H9 (cell line): ENCODE measurements around the gene IFT81. TPM values are rescaled to one million over a fixed set of nuclear protein-coding genes. Genes with fewer than 3 reads are reported as not detected.

Experiments used
- DNase-seq: peaks from one replicate; pipeline ENCODE4 v3.0.0-alpha.2; 2017
- H2AFZ ChIP-seq: one replicate; pipeline ENCODE4 v1.6.1; 2013; ENCODE audit warnings: mild to moderate bottlenecking, low read length, control low read depth, moderate library complexity
- H2AK5ac ChIP-seq: 2 replicates; pipeline ENCODE4 v1.6.1; 2013; ENCODE audit warnings: low read length, control low read depth, mixed read lengths; ENCODE audit not compliant: insufficient read length
- H2BK120ac ChIP-seq: one replicate; pipeline ENCODE4 v1.6.1; 2013; ENCODE audit warnings: low read depth, mild to moderate bottlenecking, low read length, control low read depth, inconsistent platforms; ENCODE audit not compliant: poor library complexity, severe bottlenecking
- H2BK12ac ChIP-seq: 2 replicates; pipeline ENCODE4 v1.6.1; 2013; ENCODE audit warnings: low read length, control low read depth, mixed read lengths, low read depth; ENCODE audit not compliant: insufficient read length
- H2BK15ac ChIP-seq: 2 replicates; pipeline ENCODE4 v1.6.1; 2013; ENCODE audit warnings: low read depth, low read length, control low read depth
- H2BK20ac ChIP-seq: one replicate; pipeline ENCODE4 v1.6.1; 2013; ENCODE audit warnings: low read depth, mild to moderate bottlenecking, low read length, control low read depth, inconsistent platforms; ENCODE audit not compliant: poor library complexity, severe bottlenecking
- H2BK5ac ChIP-seq: 2 replicates; pipeline ENCODE4 v1.6.1; 2013; ENCODE audit warnings: low read length, control low read depth, mixed read lengths; ENCODE audit not compliant: insufficient read length
- H3K14ac ChIP-seq: 2 replicates; pipeline ENCODE4 v1.6.1; 2013; ENCODE audit warnings: low read length, control low read depth; ENCODE audit not compliant: insufficient read depth
- H3K18ac ChIP-seq: 2 replicates; pipeline ENCODE4 v1.6.1; 2013; ENCODE audit warnings: low read depth, mild to moderate bottlenecking, mixed read lengths, low read length, control low read depth; ENCODE audit not compliant: insufficient read length
- H3K23ac ChIP-seq: 2 replicates; pipeline ENCODE4 v1.6.1; 2013; ENCODE audit warnings: low read length, control low read depth, mixed read lengths, low read depth; ENCODE audit not compliant: insufficient read length
- H3K23me2 ChIP-seq: 2 replicates; pipeline ENCODE4 v1.6.1; 2013; ENCODE audit warnings: low read depth, mild to moderate bottlenecking, mixed read lengths, low read length, control low read depth; ENCODE audit not compliant: insufficient read length, poor library complexity, severe bottlenecking
- H3K27ac ChIP-seq: 2 replicates; pipeline ENCODE4 v1.5.1; 2013; ENCODE audit warnings: low read length, control low read depth, mixed read lengths, low read depth; ENCODE audit not compliant: insufficient read length
- H3K27me3 ChIP-seq: 2 replicates; pipeline ENCODE4 v1.6.1; 2013; ENCODE audit warnings: low read length, control low read depth, inconsistent platforms; ENCODE audit not compliant: insufficient read depth
- H3K4ac ChIP-seq: 2 replicates; pipeline ENCODE4 v1.6.1; 2013; ENCODE audit warnings: low read depth, mild to moderate bottlenecking, control low read depth, inconsistent platforms, low read length, moderate library complexity
- H3K4me1 ChIP-seq: 2 replicates; pipeline ENCODE4 v1.6.1; 2013; ENCODE audit warnings: low read length, control low read depth, inconsistent platforms; ENCODE audit not compliant: insufficient read depth
- H3K4me2 ChIP-seq: 2 replicates; pipeline ENCODE4 v1.6.1; 2013; ENCODE audit warnings: low read length, control low read depth, mixed read lengths; ENCODE audit not compliant: insufficient read length, insufficient read depth
- H3K56ac ChIP-seq: 2 replicates; pipeline ENCODE4 v1.6.1; 2013; ENCODE audit warnings: low read depth, mild to moderate bottlenecking, mixed read lengths, low read length, control low read depth; ENCODE audit not compliant: insufficient read length
- H3K79me1 ChIP-seq: 2 replicates; pipeline ENCODE4 v1.6.1; 2013; ENCODE audit warnings: low read depth, mild to moderate bottlenecking, moderate library complexity, low read length, control low read depth, inconsistent platforms; ENCODE audit not compliant: insufficient read depth, poor library complexity, severe bottlenecking
- H3K79me2 ChIP-seq: 2 replicates; pipeline ENCODE4 v1.6.1; 2013; ENCODE audit warnings: low read length, control low read depth, inconsistent platforms; ENCODE audit not compliant: insufficient read depth
- H3K9ac ChIP-seq: 2 replicates; pipeline ENCODE4 v1.6.1; 2013; ENCODE audit warnings: low read length, control low read depth, mixed read lengths; ENCODE audit not compliant: insufficient read length; ENCODE audit errors: extremely low read depth
- H3K9me3 ChIP-seq: one replicate; pipeline ENCODE4 v1.6.1; 2013; ENCODE audit warnings: low read depth, low read length, inconsistent platforms; ENCODE audit not compliant: control insufficient read depth
- H3T11ph ChIP-seq: one replicate; pipeline ENCODE4 v1.6.1; 2013; ENCODE audit warnings: mild to moderate bottlenecking, low read length, control low read depth, inconsistent platforms
- H4K20me1 ChIP-seq: one replicate; pipeline ENCODE4 v1.6.1; 2013; ENCODE audit not compliant: control insufficient read depth, insufficient read length, insufficient read depth
- H4K5ac ChIP-seq: 2 replicates; pipeline ENCODE4 v1.6.1; 2013; ENCODE audit warnings: low read depth, mild to moderate bottlenecking, mixed read lengths, low read length, control low read depth; ENCODE audit not compliant: insufficient read length
- H4K8ac ChIP-seq: replicated peaks from 2 replicates; pipeline ENCODE4 v1.6.1; 2013; ENCODE audit warnings: low read length, control low read depth, mixed read lengths, low read depth; ENCODE audit not compliant: insufficient read length
- H4K91ac ChIP-seq: 2 replicates; pipeline ENCODE4 v1.6.1; 2013; ENCODE audit warnings: low read depth, mild to moderate bottlenecking, moderate library complexity, mixed read lengths, low read length, control low read depth; ENCODE audit not compliant: insufficient read length
- H3K27ac Mint-ChIP-seq, 3 experiments: 2 replicates in 2 of 3; 3 replicates in 1 of 3; pipeline ENCODE4 v1.8.0; 2020 to 2021; ENCODE audit warnings: mixed read lengths in 3 of 3, mild to moderate bottlenecking in 1 of 3, moderate library complexity in 1 of 3
- H3K27me3 Mint-ChIP-seq: 2 replicates; pipeline ENCODE4 v1.8.0; 2021; ENCODE audit warnings: low read depth, mild to moderate bottlenecking, moderate library complexity, mixed read lengths
- H3K36me3 Mint-ChIP-seq, 3 experiments: 2 replicates in 2 of 3; 3 replicates in 1 of 3; pipeline ENCODE4 v1.8.0; 2020 to 2021; ENCODE audit warnings: low read depth in 3 of 3, mixed read lengths in 3 of 3; ENCODE audit not compliant: insufficient read depth in 1 of 3
- H3K4me1 Mint-ChIP-seq, 2 experiments: 2 replicates each; pipeline ENCODE4 v1.8.0; 2020; ENCODE audit warnings: mixed read lengths in 2 of 2
- H3K4me3 Mint-ChIP-seq, 2 experiments: 2 replicates in 1 of 2; 3 replicates in 1 of 2; pipeline ENCODE4 v1.8.0; 2020 to 2021; ENCODE audit warnings: mild to moderate bottlenecking in 2 of 2, mixed read lengths in 2 of 2, moderate library complexity in 1 of 2
- H3K9me3 Mint-ChIP-seq, 2 experiments: 2 replicates in 1 of 2; 3 replicates in 1 of 2; pipeline ENCODE4 v1.8.0; 2020; ENCODE audit warnings: mild to moderate bottlenecking in 2 of 2, mixed read lengths in 2 of 2, moderate library complexity in 1 of 2
- WGBS: extraction: QIAGEN DNeasy Blood & Tissue Kit; methylation state at CpG from one replicate; pipeline ENCODE4 v1.1.7; 2013; ENCODE audit warnings: missing lambda C conversion rate, low lambda C conversion rate, mixed read lengths; ENCODE audit not compliant: insufficient read length; ENCODE audit errors: extremely low coverage; 5-methylcytosine and 5-hydroxymethylcytosine counted together
- total RNA-seq: library from RNA; stranded (reverse); gene quantifications from 2 replicates; pipeline ENCODE4 v1.2.1, GENCODE V29; 2021
- TF ChIP-seq, protein P1 (sequence below): fragments of 200-600 bp; sonication (generic); conservative IDR thresholded peaks from 3 replicates; pipeline ENCODE4 v1.8.0; 2021; ENCODE audit warnings: antibody characterized with exemption, mild to moderate bottlenecking

IFT81 gene
- total RNA-seq, 1 experiment from 2014 or later, result 9.3 TPM

DNA sequence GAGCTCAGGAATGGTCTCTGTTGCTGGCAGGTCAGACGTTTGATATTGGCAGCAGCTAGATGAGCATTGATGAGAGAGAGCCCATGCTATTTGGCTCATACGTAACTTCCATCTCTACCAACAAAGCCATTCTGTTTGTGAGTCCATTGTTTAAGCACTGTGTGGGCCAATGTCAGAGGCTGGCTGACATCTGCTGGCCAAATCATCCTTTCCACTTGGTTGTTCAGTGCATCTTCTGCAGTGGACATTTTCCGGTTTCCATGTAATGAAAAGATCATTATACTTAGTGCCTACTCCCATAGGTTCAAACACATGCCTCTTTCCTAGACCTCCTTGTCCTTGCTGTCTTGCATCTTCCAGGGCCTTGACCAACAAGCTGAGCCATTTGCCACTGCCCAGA, 59.2 kb downstream of the IFT81 start:
- no peak overlapping the region for H3K56ac ChIP-seq
- no peak overlapping the region for H3K27ac ChIP-seq
- no peak overlapping the region for H3K4ac ChIP-seq
- no peak overlapping the region for H2BK12ac ChIP-seq
- no peak overlapping the region for H4K8ac ChIP-seq
- no peaks in the 10 kb centered on the region for H3K4me1 ChIP-seq
- no peak overlapping the region for H3K9ac ChIP-seq
- H3T11ph ChIP-seq, result no peak overlapping the region
- H4K5ac ChIP-seq, result no peak overlapping the region
- no peak overlapping the region for H2AFZ ChIP-seq
- H3K23me2 ChIP-seq, result no peaks in the 10 kb centered on the region
- H3K9me3 ChIP-seq, result peaks cover 5% of the 10 kb centered on the region
- no peak overlapping the region for H3K14ac ChIP-seq
- no CpG with 5 or more reads among the region's 3 CpGs for WGBS
- H2BK120ac ChIP-seq, result no peak overlapping the region
- H3K4me1 Mint-ChIP-seq, result no peaks in the 10 kb centered on the region
- H3K9me3 Mint-ChIP-seq, result peaks cover 16 to 19% of the 10 kb centered on the region in 2 experiments
- H2BK15ac ChIP-seq, result no peak overlapping the region
- H3K4me2 ChIP-seq, result no peak overlapping the region
- H3K79me1 ChIP-seq, result no peaks in the 10 kb centered on the region
- no peak overlapping the region for H4K91ac ChIP-seq
- H3K27ac Mint-ChIP-seq, result no peak overlapping the region
- H3K27me3 Mint-ChIP-seq, result no peaks in the 10 kb centered on the region
- H3K36me3 Mint-ChIP-seq, result peaks cover 15 to 26% (median 20%) of the 10 kb centered on the region in 3 experiments
- TF ChIP-seq, protein P1, sequence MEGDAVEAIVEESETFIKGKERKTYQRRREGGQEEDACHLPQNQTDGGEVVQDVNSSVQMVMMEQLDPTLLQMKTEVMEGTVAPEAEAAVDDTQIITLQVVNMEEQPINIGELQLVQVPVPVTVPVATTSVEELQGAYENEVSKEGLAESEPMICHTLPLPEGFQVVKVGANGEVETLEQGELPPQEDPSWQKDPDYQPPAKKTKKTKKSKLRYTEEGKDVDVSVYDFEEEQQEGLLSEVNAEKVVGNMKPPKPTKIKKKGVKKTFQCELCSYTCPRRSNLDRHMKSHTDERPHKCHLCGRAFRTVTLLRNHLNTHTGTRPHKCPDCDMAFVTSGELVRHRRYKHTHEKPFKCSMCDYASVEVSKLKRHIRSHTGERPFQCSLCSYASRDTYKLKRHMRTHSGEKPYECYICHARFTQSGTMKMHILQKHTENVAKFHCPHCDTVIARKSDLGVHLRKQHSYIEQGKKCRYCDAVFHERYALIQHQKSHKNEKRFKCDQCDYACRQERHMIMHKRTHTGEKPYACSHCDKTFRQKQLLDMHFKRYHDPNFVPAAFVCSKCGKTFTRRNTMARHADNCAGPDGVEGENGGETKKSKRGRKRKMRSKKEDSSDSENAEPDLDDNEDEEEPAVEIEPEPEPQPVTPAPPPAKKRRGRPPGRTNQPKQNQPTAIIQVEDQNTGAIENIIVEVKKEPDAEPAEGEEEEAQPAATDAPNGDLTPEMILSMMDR, result no peak
- no peaks in the 10 kb centered on the region for H3K79me2 ChIP-seq
- H2BK20ac ChIP-seq, result no peak overlapping the region
- no peaks in the 10 kb centered on the region for H3K27me3 ChIP-seq
- no peak for DNase-seq
- no peak overlapping the region for H2AK5ac ChIP-seq
- H4K20me1 ChIP-seq, result no peaks in the 10 kb centered on the region
- H3K4me3 Mint-ChIP-seq, result no peak overlapping the region
- H3K18ac ChIP-seq, result no peak overlapping the region
- H2BK5ac ChIP-seq, result no peak overlapping the region
- no peak overlapping the region for H3K23ac ChIP-seq
